ENCODE measurements around the gene OPHN1.

Gene OPHN1

DNA sequence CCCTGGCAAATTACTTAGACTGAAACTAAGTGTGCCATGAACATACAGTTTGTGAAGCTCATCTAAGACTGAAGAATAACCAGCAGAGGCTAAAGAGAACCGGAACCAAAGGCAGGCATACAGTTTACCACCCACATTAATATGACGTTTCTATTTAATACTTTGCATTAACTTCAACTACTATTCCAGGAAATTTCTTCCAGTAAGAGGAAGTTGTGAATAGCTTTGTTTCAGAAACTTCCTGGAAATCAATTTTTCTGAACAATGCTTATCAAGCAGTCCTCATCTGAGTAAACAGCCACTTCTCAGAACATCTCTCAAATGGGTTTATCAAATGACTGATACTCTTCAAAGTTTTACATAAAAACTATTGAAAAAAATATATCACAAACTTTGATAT, 252.7 kb downstream of the OPHN1 start:
- H3K27ac ChIP-seq (ENCODE audit: low read length) = no peak overlapping the region
- H3K27me3 ChIP-seq (replicated peaks; ENCODE audit: insufficient read depth, low read length) = no peaks in the 10 kb centered on the region

DNA sequence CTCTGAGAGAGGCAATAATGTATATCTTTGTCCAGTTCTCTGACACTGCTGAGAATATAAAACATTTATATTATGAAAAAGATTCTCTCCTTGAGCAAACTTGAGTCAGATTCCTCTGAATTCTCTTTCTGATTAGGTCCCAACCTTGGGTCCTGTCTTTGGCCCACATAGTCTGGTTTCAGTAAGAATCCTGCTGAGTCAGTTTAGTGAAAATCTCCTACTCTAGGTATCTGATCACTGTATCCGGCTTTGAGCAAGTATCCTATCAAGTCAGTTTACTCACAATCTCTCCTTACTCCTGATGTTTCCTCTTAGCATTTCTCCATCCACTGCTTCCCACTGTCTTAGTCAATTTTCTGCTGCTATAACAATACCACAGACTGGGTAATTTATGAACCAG, 253.9 kb downstream of the OPHN1 start:
- no peaks in the 10 kb centered on the region for H4K20me1 ChIP-seq (ENCODE audit: insufficient read depth, low read length)
- no peaks in the 10 kb centered on the region for H3K4me1 ChIP-seq (ENCODE audit: low read length)
- no peak for DNase-seq
- H3K36me3 ChIP-seq (replicated peaks; ENCODE audit: insufficient read depth, low read length) = no peaks in the 10 kb centered on the region
- no peak overlapping the region for H3K9ac ChIP-seq (ENCODE audit: low read length)
- H3K79me2 ChIP-seq (ENCODE audit: low read length) = no peaks in the 10 kb centered on the region
- no peaks in the 10 kb centered on the region for H3K27me3 ChIP-seq (replicated peaks; ENCODE audit: insufficient read depth, low read length)
- H3K4me3 ChIP-seq (ENCODE audit: low read length) = no peak overlapping the region
- H3K9me2 ChIP-seq (replicated peaks; ENCODE audit: insufficient read depth, low read length) = no peaks in the 10 kb centered on the region
- H3K9me3 ChIP-seq (replicated peaks; ENCODE audit: insufficient read depth, low read length) = no peaks in the 10 kb centered on the region
- H3K27ac ChIP-seq (ENCODE audit: low read length) = no peak overlapping the region
- TF ChIP-seq, protein P1, sequence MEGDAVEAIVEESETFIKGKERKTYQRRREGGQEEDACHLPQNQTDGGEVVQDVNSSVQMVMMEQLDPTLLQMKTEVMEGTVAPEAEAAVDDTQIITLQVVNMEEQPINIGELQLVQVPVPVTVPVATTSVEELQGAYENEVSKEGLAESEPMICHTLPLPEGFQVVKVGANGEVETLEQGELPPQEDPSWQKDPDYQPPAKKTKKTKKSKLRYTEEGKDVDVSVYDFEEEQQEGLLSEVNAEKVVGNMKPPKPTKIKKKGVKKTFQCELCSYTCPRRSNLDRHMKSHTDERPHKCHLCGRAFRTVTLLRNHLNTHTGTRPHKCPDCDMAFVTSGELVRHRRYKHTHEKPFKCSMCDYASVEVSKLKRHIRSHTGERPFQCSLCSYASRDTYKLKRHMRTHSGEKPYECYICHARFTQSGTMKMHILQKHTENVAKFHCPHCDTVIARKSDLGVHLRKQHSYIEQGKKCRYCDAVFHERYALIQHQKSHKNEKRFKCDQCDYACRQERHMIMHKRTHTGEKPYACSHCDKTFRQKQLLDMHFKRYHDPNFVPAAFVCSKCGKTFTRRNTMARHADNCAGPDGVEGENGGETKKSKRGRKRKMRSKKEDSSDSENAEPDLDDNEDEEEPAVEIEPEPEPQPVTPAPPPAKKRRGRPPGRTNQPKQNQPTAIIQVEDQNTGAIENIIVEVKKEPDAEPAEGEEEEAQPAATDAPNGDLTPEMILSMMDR (IDR thresholded peaks at IDR 0.05; ENCODE audit: low read length) = no peak
- TF ChIP-seq EZH2phosphoT487 (IDR thresholded peaks at IDR 0.05; ENCODE audit: low read length) (no peak), EZH2 (optimal IDR thresholded peaks at IDR 0.05; ENCODE audit: low read depth, low read length) (no peak)
- no peak overlapping the region for H3K4me2 ChIP-seq (ENCODE audit: low read depth, low read length)
- H2AFZ ChIP-seq (ENCODE audit: low read length) = no peak overlapping the region
- H3F3A ChIP-seq (ENCODE audit: insufficient read depth, low read length) = no peaks in the 10 kb centered on the region

More for the DNA sequence above, 252.7 kb downstream of the OPHN1 start:
- H3K4me3 ChIP-seq (ENCODE audit: low read length) = no peak overlapping the region
- H3K79me2 ChIP-seq (ENCODE audit: low read length) = no peaks in the 10 kb centered on the region
- H4K20me1 ChIP-seq (ENCODE audit: insufficient read depth, low read length) = no peaks in the 10 kb centered on the region
- H3K9ac ChIP-seq (ENCODE audit: low read length) = no peak overlapping the region
- no peaks in the 10 kb centered on the region for H3F3A ChIP-seq (ENCODE audit: insufficient read depth, low read length)
- TF ChIP-seq, protein P1 (IDR thresholded peaks at IDR 0.05; ENCODE audit: low read length) = no peak
- TF ChIP-seq EZH2phosphoT487 (IDR thresholded peaks at IDR 0.05; ENCODE audit: low read length) = no peak
- TF ChIP-seq EZH2 (optimal IDR thresholded peaks at IDR 0.05; ENCODE audit: low read depth, low read length) = no peak
- H3K9me2 ChIP-seq (replicated peaks; ENCODE audit: insufficient read depth, low read length) = no peaks in the 10 kb centered on the region
- no peak for DNase-seq
- no peak overlapping the region for H3K4me2 ChIP-seq (ENCODE audit: low read depth, low read length)
- no peaks in the 10 kb centered on the region for H3K36me3 ChIP-seq (replicated peaks; ENCODE audit: insufficient read depth, low read length)
- no peak overlapping the region for H2AFZ ChIP-seq (ENCODE audit: low read length)
- H3K9me3 ChIP-seq (replicated peaks; ENCODE audit: insufficient read depth, low read length) = no peaks in the 10 kb centered on the region
- no peaks in the 10 kb centered on the region for H3K4me1 ChIP-seq (ENCODE audit: low read length)

DNA sequence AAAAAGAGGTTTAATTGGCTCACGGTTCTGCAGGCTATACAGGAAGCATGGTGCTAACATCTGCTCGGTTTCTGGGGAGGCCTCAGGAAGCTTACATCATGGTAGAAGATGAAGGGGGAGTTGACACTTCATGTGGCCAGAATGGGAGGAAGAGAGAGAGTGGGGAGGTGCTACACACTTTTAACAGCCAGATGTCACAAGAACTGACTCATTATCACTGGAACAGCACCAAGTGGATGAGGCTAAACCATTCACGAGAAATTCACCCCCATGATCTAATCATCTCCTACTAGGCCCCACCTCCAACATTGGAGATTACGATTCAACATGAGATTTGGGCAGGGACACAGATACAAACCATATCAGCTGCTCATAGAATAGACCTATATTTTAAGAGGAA, 255.8 kb downstream of the OPHN1 start:
- no peak overlapping the region for H3K27ac ChIP-seq (ENCODE audit: low read length)
- no peaks in the 10 kb centered on the region for H3K79me2 ChIP-seq (ENCODE audit: low read length)
- H3K27me3 ChIP-seq (replicated peaks; ENCODE audit: insufficient read depth, low read length) = no peaks in the 10 kb centered on the region
- no peaks in the 10 kb centered on the region for H3K36me3 ChIP-seq (replicated peaks; ENCODE audit: insufficient read depth, low read length)
- H3K4me3 ChIP-seq (ENCODE audit: low read length) = no peak overlapping the region
- DNase-seq = no peak
- no peaks in the 10 kb centered on the region for H3F3A ChIP-seq (ENCODE audit: insufficient read depth, low read length)
- no peak overlapping the region for H2AFZ ChIP-seq (ENCODE audit: low read length)
- H3K4me1 ChIP-seq (ENCODE audit: low read length) = no peaks in the 10 kb centered on the region
- no peaks in the 10 kb centered on the region for H3K9me2 ChIP-seq (replicated peaks; ENCODE audit: insufficient read depth, low read length)
- H3K9ac ChIP-seq (ENCODE audit: low read length) = no peak overlapping the region
- H3K9me3 ChIP-seq (replicated peaks; ENCODE audit: insufficient read depth, low read length) = no peaks in the 10 kb centered on the region
- no peaks in the 10 kb centered on the region for H4K20me1 ChIP-seq (ENCODE audit: insufficient read depth, low read length)
- H3K4me2 ChIP-seq (ENCODE audit: low read depth, low read length) = no peak overlapping the region
- TF ChIP-seq, protein P1 (IDR thresholded peaks at IDR 0.05; ENCODE audit: low read length) = no peak
- no peak for TF ChIP-seq EZH2 (optimal IDR thresholded peaks at IDR 0.05; ENCODE audit: low read depth, low read length)
- TF ChIP-seq EZH2phosphoT487 (IDR thresholded peaks at IDR 0.05; ENCODE audit: low read length) = no peak

Measured in MM.1S (cell line).